Esophagus muscularis mucosa (tissue), 4 donors: ENCODE measurements around the gene HIC1.

ENCODE experiments used
- EP300 ChIP-seq: sonication (generic); formaldehyde crosslinking; IDR thresholded peaks from one replicate; pipeline ENCODE4 v1.6.1; 2017; ENCODE audit warnings: antibody characterized with exemption
- POLR2A ChIP-seq: fragments of 450-650 bp; IDR thresholded peaks from one replicate; pipeline ENCODE4 v1.6.1; 2017; ENCODE audit warnings: antibody characterized with exemption, moderate library complexity, mild to moderate bottlenecking, low read depth
- TF ChIP-seq, protein P1 (sequence below), 3 experiments: fragments of 200-600 bp in 2 of 3; fragments of 450-650 bp in 1 of 3; sonication (generic) in 2 of 3; IDR thresholded peaks; one replicate each; pipeline ENCODE4 v1.5.1; 2017 to 2019; ENCODE audit warnings: antibody characterized with exemption in 3 of 3, mild to moderate bottlenecking in 2 of 3, moderate library complexity in 1 of 3

DNA sequence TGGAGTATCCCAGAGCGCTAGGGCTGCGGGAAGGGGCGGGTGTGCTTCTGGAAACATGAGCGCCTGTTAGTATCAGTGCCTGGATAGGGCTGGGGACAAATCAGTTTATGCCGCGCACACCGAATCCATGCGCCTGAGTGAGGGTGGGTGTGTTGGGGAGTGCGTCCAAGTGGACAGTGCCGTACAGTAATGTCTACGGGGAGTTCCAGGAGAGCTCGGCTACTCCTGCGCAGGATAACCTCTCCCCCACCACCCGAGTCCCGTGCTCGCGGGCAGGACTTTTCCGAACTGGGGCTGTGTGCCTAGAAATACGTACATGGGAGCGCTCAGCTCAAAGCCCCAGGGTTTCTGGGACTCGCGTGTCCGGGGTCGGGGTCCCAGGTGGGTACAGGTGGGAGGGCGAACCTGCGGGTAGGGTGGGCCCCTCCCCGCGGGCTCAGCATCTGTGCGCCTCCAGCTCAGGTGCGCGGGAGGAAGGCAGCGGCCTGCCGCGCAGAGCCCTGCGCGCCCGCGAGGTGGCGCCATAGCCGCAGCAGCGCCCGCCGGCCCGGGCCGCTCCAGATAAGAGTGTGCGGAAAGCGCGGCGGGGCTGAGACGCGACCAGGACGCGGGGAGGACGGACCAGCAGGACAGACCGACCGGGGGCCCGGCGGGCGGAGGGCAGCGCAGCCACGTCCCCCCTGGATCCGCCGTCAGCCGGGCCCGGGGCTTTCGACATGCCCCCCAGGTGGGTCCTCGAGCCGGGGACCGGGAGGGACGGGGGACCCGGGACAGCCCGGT, at the start of gene HIC1:
- TF ChIP-seq EP300 = no peak
- TF ChIP-seq, protein P1, sequence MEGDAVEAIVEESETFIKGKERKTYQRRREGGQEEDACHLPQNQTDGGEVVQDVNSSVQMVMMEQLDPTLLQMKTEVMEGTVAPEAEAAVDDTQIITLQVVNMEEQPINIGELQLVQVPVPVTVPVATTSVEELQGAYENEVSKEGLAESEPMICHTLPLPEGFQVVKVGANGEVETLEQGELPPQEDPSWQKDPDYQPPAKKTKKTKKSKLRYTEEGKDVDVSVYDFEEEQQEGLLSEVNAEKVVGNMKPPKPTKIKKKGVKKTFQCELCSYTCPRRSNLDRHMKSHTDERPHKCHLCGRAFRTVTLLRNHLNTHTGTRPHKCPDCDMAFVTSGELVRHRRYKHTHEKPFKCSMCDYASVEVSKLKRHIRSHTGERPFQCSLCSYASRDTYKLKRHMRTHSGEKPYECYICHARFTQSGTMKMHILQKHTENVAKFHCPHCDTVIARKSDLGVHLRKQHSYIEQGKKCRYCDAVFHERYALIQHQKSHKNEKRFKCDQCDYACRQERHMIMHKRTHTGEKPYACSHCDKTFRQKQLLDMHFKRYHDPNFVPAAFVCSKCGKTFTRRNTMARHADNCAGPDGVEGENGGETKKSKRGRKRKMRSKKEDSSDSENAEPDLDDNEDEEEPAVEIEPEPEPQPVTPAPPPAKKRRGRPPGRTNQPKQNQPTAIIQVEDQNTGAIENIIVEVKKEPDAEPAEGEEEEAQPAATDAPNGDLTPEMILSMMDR (IDR thresholded peaks at IDR 0.05) = peak in 2 of 3 experiments; percentile 96 to 98
- TF ChIP-seq POLR2A = peak; percentile 45
